GM21423 (cell line): ENCODE results near the gene LSM4.
"Not testable (repeated sequence)": the region's sequence is repeated elsewhere in the genome, so short reads cannot be mapped to it uniquely, and the experiment has no call there.

ENCODE experiments used
- ATAC-seq: cut with Tn5 transposase; IDR thresholded peaks from one replicate; pipeline ENCODE4 v1.9.1; 2021; ENCODE audit warnings: mild to moderate bottlenecking, moderate library complexity; ENCODE audit not compliant: unreplicated experiment

The LSM4 gene

DNA sequence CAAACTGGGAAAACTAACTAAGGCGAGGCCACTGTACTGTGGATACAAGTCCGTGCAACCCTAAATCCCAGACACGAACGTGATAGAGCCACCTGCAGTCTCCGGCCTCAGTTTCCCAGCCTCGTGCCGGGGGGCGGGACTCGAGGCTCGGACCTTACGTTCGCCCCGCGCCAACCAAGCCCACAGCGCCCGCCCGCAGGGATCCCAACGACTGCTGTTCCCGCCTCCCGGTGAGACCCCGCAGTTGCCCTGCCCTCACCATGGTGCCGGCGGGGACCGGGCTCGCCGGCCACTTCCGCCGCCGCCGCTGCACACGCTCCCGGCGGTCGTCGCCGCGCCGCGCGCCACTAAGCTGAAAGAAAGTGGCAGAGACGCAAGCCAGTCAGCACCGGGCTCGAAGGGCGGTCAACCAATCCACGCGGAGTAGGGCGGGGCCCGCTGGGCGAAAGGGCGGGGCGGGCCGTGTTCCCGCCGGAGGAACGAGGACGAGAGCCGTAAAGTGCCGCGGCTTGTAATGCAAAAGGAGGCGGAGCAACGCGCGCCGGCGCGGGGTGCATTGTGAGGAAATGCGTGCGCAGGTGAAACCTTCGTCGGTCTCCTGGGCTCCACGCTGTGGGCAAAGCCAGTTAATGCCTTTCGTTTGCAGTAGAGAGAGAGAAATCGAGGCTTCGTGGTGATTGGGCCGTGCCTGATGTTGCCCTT lies at the start of gene LSM4:
Gene LSM4, minus strand, starts transcription at position 318 of the 702 bp plus-strand sequence. Its CDS starts 56 bp downstream, at position 262.
- ATAC-seq, result peak; percentile 89

DNA sequence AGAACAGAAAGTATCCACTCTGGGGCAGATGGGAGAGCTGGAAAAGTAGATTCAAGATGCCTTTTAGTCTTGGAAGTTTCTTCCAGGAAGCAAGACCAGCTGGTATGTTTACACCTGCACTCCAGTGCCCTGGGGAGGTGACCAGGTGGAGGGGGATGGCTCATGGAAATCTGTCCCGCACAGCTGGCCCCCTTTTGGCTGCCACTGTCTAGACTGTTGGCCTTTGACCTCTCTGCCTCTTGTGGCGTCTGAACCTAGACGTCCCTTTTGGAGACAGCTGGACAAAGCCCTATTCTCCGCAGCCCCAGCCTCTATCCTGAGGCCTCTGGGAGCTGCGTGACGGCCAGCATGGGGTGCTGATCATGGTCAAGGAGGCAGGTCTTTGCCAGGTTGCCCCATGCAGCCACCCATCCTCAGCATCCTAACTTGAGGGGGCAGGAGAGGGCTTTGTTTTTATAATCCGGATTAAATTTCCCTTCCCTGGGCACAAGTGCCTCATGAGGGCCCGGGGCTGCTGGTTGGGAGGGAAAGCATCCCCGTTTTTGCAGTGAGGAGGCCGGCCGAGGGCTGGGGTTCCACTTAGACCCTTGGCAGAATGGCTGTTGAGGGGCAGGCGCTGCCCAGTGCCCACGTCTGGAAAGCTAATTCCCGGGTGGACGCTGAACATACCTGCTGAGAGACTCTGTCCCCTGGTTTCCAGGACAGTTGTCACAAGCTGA lies 45.8 kb upstream of the LSM4 start:
- ATAC-seq, result no peak

DNA sequence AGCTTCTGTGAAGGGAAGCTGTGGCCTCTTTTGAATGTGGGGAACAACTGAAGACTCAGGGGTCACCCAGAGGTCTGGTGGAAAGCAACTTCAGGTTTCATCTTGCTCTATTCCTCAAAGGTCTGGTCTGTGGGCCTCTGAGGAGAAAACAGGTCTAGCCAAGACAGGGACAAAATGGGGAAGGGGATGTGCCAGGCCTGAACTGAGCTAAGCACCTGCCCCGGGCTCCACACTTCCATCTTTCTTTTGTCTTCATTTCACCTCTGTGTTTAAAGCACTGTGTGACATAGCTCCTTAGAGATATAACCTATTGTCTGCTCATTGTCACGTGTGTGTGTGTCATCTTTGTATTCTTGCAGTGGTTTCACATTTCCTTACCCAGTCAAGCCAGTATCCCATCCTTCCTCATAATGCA lies 43.2 kb upstream of the LSM4 start:
- ATAC-seq, result no peak

DNA sequence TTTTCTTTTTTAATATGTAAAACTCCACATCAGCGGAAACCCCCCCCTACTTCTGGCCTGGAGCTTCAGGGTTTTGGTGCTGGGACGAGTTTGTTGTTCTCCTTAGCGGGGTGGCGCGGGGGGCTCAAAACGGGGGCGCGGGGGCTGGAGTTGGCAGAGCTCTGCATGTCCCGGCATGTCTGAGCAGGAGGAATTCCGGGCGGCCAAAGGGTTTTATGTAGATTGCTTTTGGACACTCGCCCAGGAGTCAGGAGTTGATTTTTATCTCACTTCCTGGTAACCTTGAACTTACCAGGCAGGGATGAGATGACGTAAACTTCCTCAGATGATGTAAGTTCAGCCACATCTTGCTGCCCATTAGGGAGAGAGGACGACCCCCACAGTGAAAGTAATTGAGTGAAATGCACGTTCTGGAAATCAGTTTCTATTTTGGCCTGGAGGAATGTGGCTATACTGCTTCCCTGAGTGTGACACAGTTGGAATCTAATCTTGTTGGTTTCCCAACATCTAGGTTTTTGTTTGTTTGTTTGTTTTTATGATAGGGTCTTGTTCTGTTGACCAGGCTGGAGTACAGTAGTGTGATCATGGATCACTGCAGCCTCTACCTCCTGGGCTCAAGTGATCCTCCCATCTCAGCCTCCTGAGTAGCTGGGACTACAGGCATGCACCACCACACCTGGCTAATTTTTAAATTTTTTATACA lies 42.1 kb upstream of the LSM4 start:
- no peak for ATAC-seq

GRCh38 chr19:18364277-18364825 lies 41.5 kb upstream of the LSM4 start:
- ATAC-seq, result not testable (repeated sequence)

- no peak for ATAC-seq
Measured at GRCh38 chr19:18363787-18364186, 40.9 kb upstream of the LSM4 start.

DNA sequence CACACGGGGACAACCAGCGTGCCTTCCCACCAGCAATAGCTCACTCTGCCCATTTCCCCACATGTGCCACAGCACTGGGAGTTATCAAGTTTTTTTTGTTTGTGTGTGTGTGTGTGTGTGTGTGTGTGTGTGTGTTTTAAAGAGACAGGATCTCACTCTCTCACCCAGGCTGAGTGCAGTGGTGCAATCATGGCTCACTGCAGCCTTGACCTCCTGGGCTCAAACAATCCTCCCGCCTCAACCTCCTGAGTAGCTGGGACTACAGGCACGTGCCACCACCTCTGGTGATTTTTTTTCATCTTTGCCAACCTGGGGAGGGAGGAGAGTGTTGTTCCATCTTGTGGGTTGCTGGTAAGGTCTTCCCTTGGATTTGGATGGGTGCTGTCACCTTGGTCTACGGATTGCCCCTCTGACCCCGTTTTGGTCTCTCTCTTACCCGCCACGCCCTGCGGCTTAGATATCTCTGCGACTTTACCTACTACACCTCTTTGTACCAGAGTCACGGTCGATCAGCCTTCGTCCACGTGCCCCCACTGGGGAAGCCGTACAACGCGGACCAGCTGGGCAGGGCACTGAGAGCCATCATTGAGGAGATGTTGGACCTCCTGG lies 40.2 kb upstream of the LSM4 start:
- no peak for ATAC-seq

GRCh38 chr19:18361646-18362045 lies 38.8 kb upstream of the LSM4 start:
- ATAC-seq, result no peak

DNA sequence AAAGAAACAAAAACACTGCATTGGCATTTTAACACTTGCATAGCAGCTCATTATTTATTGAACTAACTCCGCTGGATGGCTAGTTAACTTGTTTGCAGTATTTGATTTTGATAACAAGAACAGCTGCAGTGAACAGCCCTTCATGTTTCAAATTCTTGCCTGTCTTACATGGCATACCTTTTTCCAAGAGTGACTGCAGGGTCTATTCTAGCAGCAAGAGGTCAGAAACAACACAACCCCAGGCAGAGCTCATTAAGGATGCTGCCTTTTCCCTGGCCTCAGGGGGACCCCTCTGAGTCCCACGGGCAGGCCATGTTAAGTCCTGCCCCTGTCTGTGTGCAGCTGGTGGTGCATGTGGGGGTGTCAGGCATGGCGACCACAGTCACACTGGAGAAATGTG lies 34.2 kb upstream of the LSM4 start:
- no peak for ATAC-seq

DNA sequence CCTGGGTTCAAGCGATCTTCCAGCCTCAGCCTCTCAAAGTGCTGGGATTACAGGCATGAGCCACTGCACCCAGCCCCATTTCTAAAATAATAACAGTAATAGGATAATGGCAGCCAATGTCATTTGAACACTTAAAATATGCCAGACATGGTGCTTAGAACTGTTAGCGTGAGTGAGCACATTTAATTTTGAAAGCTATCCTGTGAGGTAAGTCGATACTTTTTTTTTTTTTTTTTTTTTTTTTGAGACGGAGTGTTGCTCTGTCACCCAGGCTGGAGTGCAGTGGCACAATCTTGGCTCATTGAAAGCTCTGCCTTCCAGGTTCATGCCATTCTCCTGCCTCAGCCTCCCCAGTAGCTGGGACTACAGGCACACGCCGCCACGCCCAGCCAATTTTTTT lies 31.9 kb upstream of the LSM4 start:
- ATAC-seq, result not testable (repeated sequence)

- no peak for ATAC-seq
Measured at GRCh38 chr19:18353378-18354005, 30.6 kb upstream of the LSM4 start.

- no peak for ATAC-seq
Measured at GRCh38 chr19:18351544-18351943, 28.7 kb upstream of the LSM4 start.

DNA sequence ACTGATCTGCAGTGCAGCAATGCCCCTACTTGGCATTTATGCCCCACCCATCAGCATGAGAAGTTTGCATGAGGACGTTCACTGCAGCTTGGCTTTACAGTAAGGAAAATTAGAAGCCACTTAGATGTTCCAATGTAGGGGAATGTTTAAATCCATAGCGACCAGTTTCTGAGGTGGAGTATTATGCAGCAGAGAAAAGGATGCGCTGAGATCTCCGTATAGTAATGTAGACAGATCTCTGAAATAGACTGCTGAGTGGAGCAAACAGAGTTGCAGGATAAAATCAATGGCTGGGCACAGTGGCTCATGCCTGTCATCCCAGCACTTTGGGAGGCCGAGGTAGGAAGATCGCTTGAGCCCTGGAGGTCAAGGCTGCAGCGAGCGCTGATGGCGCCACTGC lies 27.6 kb upstream of the LSM4 start:
- no peak for ATAC-seq

DNA sequence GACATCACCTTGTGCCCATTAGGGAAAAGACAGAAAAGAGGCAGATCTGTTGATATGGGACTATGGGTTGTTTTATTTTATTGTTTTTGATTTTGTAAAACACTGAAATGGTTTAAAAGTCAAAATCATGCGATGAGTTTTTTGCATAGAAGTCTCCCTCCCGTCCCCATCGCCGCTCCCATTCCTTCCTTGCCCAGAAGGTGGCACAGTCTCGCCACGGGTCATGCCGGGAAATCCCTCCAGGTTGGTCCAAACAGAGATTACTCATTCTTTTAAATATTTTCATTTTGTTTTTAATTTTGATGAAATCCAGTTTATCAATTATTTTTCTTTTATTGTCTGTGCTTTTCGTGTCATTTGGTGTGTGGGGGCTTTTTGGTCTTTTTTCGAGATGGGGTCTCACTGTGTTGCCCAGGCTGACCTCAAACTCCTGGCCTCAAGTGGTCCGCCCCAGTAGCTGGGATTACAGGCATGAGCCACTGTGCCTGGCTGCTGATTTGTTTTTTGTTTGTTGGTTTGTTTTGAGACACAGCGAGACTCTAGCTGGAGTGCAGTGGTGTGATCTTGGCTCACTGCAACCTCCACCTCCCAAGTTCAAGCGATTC lies 26.8 kb upstream of the LSM4 start:
- ATAC-seq, result no peak

GRCh38 chr19:18348818-18349339 lies 26.0 kb upstream of the LSM4 start:
- not testable (repeated sequence) for ATAC-seq

DNA sequence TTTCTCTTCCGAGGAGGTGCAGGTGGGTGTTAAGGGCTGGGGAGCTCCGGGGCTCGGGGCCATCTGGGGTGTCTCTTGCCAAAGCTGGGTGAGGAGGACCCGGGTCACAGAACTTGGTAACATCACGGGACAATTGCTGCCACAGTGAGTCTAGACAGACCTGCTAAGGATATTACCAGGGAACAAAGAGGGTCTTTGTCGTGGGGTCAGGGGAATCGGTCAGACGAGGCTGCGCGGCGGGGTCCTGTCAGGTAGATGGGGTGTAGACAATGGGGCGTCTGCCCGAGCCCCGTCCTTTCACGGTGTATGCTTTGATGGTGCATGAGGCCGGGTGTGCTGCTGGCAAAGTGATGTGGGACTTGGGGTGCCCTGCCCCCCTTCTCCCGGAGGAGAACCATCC lies 25.3 kb upstream of the LSM4 start:
- no peak for ATAC-seq

DNA sequence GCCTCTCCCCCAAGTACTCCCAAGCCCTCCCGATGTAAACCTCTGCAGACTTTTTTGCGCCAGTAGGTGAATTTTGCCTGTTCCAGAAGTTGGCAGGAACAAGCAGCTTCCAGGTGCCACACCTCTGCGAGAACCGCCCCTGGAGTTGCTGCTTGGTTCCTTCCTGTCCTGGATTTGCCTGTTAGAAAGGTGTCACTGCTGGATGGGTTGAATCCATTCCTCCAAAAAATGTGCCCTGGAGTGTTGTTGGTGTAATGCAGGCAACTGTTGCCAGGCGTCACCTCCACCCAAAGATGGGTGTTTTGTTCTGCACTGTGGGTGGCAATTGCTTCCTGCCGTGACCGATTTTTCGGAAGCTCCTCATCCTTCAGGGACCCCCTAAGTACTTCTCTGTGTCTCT lies 23.2 kb upstream of the LSM4 start:
- no peak for ATAC-seq

DNA sequence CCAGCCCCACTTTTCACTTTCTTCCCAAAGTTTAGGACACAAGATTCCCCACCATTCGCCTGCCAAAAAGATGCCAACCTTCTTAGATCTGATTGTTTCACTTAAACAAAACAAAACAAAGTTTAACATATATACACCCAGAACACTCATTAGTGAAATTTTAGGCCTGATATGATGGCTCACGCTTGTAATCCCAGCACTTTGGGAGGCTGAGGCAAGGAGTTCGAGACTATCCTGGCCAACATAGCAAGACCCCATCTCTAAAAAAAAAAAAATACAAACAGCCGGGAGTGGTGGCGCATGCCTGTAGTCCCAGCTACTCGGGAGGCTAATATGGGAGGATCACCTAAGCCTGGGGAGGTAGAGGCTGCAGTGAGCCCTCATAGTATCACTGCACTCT lies 22.4 kb upstream of the LSM4 start:
- ATAC-seq, result no peak

DNA sequence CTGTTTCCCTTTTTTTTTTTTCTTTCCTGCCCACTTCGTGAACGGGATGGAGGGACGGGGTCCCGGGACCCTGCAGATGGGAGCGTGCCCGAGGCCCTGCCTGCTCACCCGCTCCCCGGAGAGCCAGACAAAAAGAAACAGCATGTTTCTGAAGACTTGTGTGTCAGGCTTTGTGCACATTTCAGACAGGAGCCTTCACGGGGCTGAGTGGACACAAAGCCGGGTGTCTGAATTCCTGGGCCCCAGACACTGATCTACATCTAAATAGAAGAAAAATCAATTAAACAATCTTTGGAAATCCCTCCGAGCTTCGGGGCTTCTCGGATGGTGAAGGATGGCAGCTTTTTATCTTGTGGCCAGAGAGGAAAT lies 21.7 kb upstream of the LSM4 start:
- no peak for ATAC-seq

- ATAC-seq, result no peak
Measured at GRCh38 chr19:18342090-18342632, 19.3 kb upstream of the LSM4 start.
